GM10266 (cell line): ENCODE measurements around the gene ZNF708.
"Not testable (repeated sequence)": the region's sequence is repeated elsewhere in the genome, so short reads cannot be mapped to it uniquely, and the experiment has no call there.

Experiments used
- DNase-seq: peaks from one replicate; pipeline ENCODE4 v3.0.0; 2012; ENCODE audit errors: extremely low spot score
- TF ChIP-seq, protein P1 (sequence below): IDR thresholded peaks from 2 replicates; pipeline ENCODE4 v1.5.1; 2012; ENCODE audit warnings: mild to moderate bottlenecking, low read depth; ENCODE audit not compliant: control insufficient read depth, insufficient read depth; ENCODE audit errors: missing control alignments

The ZNF708 gene

GRCh38 chr19:21328885-21329605, at the start of gene ZNF708:
Gene ZNF708, minus strand, starts transcription at chr19:21329410. Its CDS starts 198 bp downstream, at chr19:21329212.
- DNase-seq, result peak; percentile 84
- TF ChIP-seq, protein P1, sequence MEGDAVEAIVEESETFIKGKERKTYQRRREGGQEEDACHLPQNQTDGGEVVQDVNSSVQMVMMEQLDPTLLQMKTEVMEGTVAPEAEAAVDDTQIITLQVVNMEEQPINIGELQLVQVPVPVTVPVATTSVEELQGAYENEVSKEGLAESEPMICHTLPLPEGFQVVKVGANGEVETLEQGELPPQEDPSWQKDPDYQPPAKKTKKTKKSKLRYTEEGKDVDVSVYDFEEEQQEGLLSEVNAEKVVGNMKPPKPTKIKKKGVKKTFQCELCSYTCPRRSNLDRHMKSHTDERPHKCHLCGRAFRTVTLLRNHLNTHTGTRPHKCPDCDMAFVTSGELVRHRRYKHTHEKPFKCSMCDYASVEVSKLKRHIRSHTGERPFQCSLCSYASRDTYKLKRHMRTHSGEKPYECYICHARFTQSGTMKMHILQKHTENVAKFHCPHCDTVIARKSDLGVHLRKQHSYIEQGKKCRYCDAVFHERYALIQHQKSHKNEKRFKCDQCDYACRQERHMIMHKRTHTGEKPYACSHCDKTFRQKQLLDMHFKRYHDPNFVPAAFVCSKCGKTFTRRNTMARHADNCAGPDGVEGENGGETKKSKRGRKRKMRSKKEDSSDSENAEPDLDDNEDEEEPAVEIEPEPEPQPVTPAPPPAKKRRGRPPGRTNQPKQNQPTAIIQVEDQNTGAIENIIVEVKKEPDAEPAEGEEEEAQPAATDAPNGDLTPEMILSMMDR, result no peak

DNA sequence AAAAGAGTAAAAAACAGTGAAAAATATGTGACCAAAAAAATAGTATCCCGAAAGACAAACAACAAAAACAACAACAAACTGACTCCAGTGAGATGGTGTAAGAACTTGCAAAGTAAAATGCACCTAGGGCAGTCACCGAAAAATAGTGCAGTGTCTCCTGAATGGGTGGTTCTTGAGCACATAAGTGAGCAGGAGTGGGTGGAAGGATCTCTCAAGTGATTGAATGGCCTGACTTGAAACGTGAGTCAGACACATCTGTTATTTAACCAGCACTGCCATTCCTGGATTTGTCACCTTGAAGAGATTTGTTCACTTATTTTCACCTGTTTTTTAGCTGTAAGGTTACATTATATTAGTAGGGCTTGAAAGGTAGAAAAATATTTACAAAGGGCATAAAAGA, 33.1 kb upstream of the ZNF708 start:
- DNase-seq, result no peak
- TF ChIP-seq, protein P1, result no peak

GRCh38 chr19:21358768-21359451, 29.7 kb upstream of the ZNF708 start, which contains the start of gene ZNF738:
Gene ZNF738, plus strand, starts transcription at chr19:21359000. Its CDS starts 141 bp downstream, at chr19:21359141.
- DNase-seq, result peak; percentile 80
- TF ChIP-seq, protein P1, result no peak

DNA sequence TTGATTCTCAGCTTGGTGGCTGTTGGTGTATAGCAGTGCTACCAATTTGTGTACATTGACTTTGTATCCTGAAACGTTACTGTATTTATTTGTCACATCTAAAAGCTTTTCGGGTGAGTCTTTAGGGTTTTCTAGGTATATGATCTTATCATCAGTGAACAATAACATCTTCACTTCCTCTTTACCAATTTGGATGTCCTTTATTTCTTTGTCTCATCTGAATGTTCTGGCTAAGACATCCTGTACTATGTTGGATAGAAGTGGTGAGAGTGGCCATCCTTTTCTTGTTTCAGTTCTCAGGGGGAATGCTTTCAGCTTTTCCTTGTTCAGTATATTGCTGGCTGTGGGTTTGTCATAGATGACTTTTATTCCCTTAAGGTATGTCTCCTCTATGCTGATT, 23.6 kb upstream of the ZNF708 start:
- TF ChIP-seq, protein P1, result no peak
- DNase-seq, result no peak

DNA sequence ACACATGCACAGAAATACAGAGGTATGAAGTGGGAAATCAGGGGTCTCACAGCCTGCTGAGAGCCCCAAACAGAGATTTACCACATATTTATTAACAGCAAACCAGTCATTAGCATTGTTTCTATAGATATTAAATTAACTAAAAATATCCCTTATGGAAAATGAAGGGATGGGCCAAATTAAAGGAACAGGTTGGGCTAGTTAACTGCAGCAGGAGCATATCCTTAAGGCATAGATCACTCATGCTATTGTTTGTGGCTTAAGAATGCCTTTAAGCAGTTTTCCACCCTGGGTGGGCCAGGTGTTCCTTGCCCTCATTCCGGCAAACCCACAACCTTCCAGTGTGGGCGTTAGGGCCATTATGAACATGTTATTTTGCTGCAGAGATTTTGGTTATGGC, 15.6 kb upstream of the ZNF708 start:
- DNase-seq, result not testable (repeated sequence)

DNA sequence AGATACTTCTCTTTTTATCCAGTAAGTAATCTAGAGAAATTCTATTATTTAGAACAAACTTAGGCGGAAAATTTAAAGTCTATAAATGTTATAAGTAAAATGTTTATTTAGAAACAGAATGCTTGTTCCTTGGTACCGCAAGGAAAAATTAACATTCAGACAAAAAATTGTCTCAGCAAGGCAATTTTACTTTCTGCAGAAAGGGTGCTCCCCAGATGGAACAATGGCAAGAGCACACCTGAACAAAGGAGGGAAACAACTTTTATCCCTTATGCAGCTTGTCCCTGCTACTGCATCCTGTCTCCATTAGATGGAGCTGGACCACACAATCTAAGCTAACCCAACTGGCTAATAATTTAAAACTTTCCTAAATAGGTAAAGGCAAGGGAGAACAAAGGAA, 6.5 kb upstream of the ZNF708 start:
- TF ChIP-seq, protein P1, result no peak
- no peak for DNase-seq

- DNase-seq, result no peak
- TF ChIP-seq, protein P1, result no peak
Observed at GRCh38 chr19:21328406-21328805, 804 bp downstream of the ZNF708 start.
